ENCODE data around the gene LMNA.
"Not testable (repeated sequence)": the region's sequence is repeated elsewhere in the genome, so short reads cannot be mapped to it uniquely, and the experiment has no call there.

LMNA gene

DNA sequence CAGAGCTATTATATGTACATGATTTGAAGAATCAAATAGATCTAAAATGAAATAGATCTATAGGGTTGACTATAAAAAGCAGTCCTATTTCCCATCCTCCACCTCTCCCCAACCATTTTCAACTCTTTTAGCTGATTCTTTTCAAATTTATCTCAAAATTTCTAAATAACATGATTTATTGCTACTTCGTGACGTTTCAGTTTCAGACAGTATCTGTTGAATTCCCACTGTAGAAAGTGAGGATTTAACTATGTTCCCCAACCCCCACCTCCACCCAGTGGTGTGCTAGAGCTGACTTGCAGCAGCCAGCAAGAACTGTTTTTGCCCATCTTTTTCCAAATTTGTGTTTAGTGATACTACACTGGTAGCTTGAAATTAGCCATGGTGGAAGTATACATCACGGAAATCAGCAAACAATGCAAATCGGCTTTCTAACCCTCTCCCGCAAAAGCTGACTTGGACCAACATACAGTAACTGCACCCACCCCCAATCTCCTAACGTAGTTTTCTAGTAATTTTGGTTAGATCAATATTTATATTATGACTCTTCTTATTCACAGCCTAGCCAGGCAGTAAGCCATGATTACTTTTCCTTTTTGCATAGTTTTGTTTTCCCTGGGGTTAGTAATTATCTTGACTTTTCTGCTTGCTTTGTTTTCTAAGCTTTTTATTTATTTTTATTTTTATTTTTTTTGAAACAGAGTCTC lies 49.8 kb downstream of the LMNA start:
- FAIRE-seq: no peak

DNA sequence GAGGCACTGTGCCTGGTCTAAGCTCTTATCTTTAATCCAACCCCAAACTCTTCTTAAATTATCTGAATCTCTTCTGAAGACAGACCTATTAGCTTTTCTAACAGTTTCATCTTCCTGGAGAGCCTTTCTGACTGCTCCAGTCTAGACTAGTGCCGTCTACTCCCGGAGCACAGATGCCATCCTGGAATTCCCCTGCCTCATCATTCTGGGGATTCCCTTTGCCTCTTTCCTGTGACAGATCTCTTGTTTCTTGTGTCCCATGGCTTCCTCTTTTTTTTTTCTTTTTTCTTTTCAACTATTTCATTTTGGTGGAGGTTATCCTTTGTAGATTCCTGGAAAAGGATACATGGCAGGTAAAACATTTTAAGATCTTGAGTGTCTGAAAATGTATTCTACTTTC lies 50.6 kb downstream of the LMNA start:
- FAIRE-seq: no peak

DNA sequence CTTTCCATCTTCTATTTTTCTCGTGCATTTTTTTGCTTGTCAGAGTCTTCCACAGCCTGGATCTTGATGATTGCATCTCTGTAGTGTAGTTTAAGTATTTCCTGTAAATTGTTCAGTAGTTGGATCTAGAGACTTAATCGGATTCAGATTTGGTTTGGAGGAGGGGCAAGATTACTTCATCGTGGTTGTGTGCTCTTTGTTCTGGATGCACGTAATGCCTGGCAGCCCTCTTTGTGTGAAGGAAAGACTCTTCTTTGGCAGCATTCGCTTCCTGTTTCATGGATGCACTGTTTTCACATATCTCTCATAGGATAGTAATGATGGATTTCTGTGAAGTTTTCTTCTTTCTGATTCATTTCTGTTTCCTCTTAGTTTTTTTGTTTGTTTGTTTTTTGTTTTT lies 53.0 kb downstream of the LMNA start:
- no peak for FAIRE-seq

DNA sequence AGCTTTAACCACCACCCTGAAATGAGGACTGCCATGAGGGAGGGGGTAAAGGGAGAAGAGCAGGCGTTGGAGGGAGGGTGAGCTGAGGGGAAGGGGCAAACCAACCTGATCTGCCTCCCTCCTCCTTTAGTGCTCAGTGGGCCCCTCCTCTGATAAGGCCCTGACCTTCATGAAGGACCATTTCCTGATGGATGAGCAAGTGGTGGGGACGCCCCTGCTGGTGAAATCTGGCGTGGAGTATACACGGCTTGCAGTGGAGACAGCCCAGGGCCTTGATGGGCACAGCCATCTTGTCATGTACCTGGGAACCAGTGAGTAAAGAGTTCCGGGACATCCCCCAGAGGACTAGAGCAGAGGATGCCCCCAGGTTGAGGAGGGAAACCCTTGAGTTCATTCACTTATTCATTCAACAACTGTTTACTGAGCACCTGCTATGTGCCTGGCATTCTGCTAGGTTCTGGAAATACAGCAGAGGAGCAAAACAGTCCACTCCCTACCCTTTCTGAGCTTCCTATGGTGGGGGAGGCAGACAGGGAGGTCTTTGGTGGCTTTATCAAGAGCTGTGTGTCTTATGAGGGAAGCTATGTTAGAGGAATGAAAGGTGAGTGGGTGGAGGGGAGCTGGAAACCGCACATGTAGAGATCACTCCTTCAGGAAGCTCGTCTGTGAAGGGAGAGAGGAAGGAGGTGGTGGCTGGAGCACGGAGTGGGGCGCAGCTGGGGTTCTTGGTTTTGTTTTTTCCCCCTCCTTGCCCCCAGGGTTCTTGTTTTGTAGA lies 58.4 kb downstream of the LMNA start:
- FAIRE-seq: no peak

DNA sequence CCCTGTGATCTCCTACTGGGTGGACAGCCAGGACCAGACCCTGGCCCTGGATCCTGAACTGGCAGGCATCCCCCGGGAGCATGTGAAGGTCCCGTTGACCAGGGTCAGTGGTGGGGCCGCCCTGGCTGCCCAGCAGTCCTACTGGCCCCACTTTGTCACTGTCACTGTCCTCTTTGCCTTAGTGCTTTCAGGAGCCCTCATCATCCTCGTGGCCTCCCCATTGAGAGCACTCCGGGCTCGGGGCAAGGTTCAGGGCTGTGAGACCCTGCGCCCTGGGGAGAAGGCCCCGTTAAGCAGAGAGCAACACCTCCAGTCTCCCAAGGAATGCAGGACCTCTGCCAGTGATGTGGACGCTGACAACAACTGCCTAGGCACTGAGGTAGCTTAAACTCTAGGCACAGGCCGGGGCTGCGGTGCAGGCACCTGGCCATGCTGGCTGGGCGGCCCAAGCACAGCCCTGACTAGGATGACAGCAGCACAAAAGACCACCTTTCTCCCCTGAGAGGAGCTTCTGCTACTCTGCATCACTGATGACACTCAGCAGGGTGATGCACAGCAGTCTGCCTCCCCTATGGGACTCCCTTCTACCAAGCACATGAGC lies 62.2 kb downstream of the LMNA start:
- no peak for FAIRE-seq

DNA sequence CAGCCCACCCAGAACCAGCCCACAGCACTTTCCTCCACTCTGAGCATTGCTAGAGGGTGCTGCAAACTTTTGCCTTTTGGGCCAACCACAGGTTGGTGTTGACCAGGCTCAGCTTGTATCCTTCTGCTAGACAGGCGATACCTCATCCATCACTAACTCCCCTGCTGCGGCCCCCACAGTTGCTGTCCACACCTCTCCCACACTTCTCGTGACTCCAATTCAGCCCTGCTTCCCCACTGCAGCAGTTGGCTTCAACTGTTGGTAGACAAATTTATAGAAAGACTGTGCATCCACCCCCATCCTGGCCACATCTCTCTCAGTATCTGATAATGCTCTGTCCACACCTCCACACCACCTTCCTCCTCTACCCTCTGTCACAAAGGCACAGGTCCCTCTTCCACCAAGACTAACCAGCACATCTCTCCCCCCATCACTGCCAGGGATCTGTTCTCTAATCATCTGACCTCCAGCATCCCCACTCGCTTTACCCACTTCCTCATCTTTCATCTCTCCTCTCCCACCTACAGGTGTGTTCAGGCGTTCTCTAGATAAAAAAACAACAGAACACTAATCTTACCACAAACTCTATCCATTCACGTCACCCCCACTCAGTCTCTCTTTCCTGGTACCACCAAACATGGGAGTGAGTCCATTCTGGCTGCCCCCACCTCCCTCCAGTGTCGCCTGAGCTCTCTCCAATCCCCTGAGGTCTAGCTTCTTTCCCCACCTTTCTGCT lies 63.6 kb downstream of the LMNA start:
- FAIRE-seq: no peak

DNA sequence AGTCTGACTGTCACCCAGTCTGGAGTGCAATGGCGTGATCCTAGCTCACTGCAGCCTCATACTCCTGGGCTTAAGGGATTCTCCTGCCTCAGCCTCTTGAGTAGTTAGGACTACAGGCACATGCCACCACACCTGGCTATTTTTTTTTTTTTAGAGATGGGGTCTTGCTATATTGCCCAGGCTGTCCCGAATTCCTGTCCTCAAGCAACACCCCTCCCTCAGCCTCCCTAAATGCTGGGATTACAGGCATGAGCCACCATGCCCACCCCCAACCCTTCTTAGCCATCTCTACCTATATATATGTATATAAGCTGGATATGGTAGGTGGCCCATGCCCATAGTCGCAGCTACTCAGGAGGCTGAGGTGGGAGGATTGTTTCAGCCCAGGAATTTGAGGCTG lies 66.0 kb downstream of the LMNA start:
- no peak for FAIRE-seq

DNA sequence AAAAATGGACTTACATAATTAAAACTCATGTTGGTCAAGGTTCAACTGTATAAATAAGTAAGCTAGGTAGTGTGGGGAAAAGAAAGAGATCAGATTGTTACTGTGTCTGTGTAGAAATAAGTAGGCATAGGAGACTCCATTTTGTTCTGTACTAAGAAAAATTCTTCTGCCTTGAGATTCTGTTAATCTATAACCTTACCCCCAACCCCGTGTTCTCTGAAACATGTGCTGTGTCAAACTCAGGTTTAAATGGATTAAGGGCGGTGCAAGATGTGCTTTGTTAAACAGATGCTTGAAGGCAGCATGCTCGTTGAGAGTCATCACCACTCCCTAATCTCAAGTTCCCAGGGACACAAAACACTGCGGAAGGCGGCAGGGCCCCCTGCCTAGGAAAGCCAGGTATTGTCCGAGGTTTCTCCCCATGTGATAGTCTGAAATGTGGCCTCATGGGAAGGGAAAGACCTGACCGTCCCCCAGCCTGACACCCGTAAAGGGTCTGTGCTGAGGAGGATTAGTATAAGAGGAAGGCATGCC lies 66.9 kb downstream of the LMNA start:
- not testable (repeated sequence) for FAIRE-seq

DNA sequence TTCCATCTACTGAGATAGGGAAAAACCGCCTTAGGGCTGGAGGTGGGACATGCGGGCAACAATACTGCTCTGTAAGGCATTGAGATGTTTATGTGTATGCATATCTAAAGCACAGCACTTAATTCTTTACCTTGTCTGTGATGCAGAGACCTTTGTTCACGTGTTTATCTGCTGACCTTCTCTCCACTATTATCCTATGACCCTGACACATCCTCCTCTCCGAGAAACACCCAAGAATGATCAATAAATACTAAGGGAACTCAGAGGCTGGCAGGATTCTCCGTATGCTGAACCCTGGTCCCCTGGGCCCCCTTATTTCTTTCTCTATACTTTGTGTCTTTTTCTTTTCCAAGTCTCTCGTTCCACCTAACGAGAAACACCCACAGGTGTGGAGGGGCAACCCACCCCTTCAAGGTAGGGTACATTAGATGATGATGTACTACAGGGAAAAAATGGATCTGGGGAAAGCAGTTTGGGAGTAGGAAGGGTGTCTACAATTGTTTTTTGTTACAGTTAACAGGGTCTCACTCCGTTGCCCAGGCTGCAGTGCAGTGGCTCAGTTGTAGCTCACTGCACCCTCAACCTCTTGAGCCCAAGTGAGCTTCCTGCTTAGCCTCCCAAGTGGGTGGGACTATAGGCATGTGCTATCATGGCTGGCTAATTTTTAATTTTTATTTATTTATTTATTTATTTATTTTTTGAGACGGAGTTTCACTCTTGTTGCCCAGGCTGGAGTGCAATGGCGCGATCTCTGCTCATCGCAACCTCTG lies 67.7 kb downstream of the LMNA start:
- not testable (repeated sequence) for FAIRE-seq

DNA sequence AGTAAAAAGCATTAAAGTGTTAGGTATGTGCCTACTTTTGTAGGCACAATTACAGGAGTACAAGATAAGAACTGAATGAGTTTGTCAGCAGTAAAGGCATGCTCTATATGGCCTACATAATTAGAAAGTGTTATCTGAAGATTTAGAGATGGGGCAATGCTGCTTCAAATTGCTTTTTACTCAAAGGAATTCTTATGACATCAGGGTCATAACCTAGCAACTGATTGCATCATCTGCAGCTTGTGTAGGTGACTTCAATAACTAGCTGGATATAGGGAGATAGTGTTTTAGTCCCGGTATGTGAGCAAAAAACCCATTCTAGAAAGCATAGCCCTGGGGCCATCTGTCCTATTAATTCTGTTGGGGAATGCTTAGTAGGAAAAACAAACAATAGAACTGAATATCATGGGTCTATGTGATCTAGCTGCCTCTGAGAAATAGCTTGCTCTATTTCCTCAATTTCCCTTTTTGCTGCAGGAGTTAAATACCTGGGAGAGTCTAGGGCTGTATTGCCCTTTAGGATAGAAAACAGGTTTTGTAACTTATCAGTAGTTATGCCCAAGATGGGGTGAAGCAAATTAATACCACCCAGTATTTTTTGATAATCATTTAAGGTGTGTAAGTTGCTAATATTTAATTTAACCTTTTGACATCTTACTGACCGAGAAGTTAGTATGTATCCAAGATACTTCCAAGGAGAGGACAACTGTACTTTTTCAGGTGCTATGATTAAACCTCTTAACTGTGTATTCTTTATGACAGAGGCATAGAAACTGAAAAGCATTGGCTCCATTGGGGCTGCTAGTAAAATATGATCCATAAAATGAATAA lies 72.1 kb downstream of the LMNA start:
- FAIRE-seq: not testable (repeated sequence)
